ENCODE results near the gene CCDC92.

- TF ChIP-seq EZH2 (IDR thresholded peaks at IDR 0.05; ENCODE audit: borderline replicate concordance, insufficient read depth, low read depth, low read length, poor library complexity, severe bottlenecking) (no peak), CTCF (IDR thresholded peaks at IDR 0.05) (no peak)
Measured at GRCh38 chr12:123963821-123964220, 8.8 kb downstream of the CCDC92 start.
